Skeletal muscle cell (primary cell): ENCODE results near the gene LBHD2.

ENCODE experiments used
- DNase-seq: peaks from one replicate; pipeline ENCODE4 v3.0.0-alpha.2; 2010; ENCODE audit warnings: low read depth
- H3K4me3 ChIP-seq: 2 replicates; pipeline ENCODE4 v1.5.1; 2011; ENCODE audit warnings: low read depth, mild to moderate bottlenecking, control low read depth, low read length, moderate library complexity

Gene LBHD2

DNA sequence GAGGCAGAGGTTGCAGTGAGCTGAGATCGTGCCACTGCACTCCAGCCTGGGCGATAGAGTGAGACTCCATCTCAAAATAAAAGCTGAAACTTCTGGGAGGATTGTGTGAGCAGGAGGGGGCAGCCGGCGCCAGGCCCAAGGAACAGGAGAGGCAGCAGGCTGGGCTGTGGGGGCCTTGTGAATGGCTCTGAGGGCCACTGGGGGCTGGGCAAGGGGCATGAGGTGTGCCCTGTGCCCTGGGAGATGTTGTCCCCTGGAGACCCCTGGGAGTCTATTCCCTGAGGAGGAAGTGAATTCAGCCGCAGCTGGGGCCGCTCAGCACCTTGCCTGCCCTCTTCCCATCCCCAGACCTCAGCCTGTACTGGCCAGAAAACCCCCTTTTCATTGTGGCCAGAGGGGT, 4.9 kb downstream of the LBHD2 start:
- H3K4me3 ChIP-seq, result no peak overlapping the region
- DNase-seq, result no peak

- H3K4me3 ChIP-seq, result no peak overlapping the region
- DNase-seq, result no peak
Measured at GRCh38 chr14:103089386-103090335, 5.7 kb downstream of the LBHD2 start.

- no peak overlapping the region for H3K4me3 ChIP-seq
- no peak for DNase-seq
Measured at GRCh38 chr14:103090481-103091020, 6.5 kb downstream of the LBHD2 start.

GRCh38 chr14:103091041-103091882, 7.3 kb downstream of the LBHD2 start:
- H3K4me3 ChIP-seq, result peak overlapping the region; percentile 36
- no peak for DNase-seq

DNA sequence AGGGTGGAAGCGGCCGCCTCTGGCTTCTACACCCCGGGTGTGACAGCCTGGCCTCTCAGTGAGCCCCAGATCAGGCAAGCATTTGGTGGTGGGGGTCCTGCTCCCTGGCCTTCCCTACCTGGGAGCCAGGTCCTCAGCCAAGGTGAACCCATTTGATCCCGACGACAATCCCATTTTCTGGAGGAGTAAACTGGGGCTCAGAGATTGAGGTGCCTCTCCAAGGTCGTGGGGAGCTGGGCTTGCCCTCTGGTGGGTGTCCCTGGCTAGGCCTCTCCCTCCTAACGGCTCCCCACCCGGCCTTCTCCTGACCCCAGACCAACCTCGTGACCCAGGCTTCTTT, 7.8 kb downstream of the LBHD2 start:
- H3K4me3 ChIP-seq, result peak overlapping the region; percentile 36
- DNase-seq, result no peak

DNA sequence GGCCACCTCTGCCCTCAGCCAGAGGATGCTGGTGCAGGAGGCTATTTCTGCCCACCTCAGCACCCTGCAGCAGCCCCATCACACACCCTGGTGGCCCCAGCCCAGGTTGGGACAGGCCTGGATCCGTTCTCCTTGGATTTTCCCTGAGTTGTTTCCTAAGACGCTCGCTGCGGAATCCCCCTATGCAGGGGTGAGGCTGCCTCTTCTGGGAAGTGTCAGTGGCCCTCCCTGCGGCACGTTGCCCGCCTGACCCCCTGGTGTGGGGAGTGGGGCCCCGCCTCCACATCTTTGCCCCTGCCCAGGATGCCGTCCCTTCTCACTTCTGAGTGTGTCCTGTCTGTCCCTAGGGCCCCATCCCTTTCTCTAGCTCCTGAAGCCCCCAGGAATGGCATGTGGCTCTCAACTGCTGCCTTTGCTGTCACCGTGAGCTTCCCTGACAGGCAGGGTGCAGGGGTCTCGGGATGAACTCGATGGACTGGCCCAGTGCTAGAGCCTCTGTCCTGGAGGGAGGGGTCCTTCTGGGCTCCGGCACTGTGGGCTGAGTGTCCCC, 9.9 kb downstream of the LBHD2 start:
- H3K4me3 ChIP-seq, result no peak overlapping the region
- DNase-seq, result no peak

DNA sequence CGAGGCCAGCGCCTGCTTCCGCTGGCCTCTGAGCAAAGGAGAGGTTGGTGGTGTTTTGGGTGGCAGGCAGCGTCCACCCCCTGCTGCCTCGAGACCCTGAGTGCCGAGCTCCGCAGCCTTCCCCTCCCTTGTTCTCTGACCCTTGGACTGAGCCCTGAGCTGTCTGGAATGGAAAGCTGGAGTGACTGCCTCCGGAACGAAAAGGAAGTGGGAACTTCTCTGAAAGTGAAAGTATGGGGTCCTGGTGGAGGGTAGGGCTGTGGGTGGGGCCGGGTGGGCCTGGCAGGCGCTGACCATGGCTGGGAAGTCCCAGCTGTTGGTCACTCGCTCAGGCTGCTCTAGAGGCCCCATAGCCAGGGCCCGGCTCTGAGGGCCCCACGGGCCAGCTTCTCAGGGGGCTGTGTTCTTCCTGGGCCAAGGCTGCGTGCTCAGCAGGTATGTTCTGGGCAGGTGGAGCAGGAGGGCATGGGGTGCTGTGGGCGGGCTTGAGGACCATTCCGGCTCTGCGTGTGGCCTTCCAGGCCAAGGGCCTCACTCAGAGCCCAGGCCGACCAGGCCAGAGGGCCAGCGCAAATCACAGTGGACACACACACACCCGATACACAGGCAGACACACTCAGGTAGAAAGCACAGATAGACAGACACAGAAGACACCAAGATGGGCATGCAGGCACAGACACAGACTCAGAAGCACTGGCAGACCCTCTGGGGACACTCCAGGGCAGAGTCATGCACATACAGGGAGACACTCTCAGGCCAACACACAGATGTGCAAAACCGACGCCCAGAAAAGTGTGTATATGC, 10.6 kb downstream of the LBHD2 start, which contains the start of gene EXOC3L4:
Gene EXOC3L4 (plus strand): TSS at position 320 of the 804 bp plus-strand sequence. CDS start 5,495 bp downstream, outside the sequence.
- DNase-seq, result no peak
- H3K4me3 ChIP-seq, result no peak within 1 kb of the TSS

- no peak for DNase-seq
- no peak overlapping the region for H3K4me3 ChIP-seq
Measured at GRCh38 chr14:103095210-103095778, 11.3 kb downstream of the LBHD2 start.

GRCh38 chr14:103096387-103096786, 12.4 kb downstream of the LBHD2 start:
- no peak overlapping the region for H3K4me3 ChIP-seq
- no peak for DNase-seq

DNA sequence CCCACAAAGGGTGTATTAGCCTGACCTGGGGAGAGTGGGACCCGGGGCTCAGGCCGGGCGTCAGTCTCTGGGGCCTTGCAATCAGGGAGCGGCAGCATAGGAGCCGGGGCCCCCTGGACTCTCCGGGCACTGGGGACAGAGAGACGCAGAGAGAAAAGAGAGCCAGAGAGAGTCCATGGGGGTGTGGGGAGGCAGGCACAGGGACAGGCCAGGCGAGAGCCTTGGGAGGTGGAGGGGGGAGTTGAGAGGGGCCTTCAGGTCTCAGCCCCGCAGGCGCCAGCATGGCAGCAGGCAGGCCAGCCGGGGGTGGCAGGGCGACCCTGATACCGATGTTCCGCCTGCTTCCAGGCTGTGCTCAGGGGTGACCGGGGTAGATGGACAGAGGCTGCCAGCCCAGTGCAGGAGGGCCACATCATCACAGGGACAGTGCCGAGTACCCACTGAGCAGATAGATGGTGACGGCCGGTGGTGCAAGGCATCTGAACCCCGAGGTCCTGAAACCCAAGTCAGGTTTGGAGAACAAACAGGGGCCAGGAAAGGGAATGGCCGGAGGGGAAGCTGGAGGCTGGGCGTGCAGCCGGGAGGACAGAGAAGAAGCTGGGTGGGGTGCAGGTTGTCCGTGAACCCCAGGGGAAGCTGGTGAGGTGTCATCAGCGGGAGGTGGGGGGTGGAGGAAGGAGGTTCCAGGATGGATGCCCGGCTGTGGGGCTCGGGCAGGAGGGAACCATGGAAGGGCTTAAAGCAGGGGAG, 13.4 kb downstream of the LBHD2 start:
- no peak for DNase-seq
- H3K4me3 ChIP-seq, result no peak overlapping the region

GRCh38 chr14:103097994-103098957, 14.3 kb downstream of the LBHD2 start:
- no peak for DNase-seq
- H3K4me3 ChIP-seq, result no peak overlapping the region

GRCh38 chr14:103099081-103099732, 15.2 kb downstream of the LBHD2 start:
- no peak for DNase-seq
- H3K4me3 ChIP-seq, result no peak overlapping the region

- no peak for DNase-seq
- H3K4me3 ChIP-seq, result no peak overlapping the region
Measured at GRCh38 chr14:103099733-103100280, 15.8 kb downstream of the LBHD2 start.

- no peak overlapping the region for H3K4me3 ChIP-seq
- DNase-seq, result no peak
Measured at GRCh38 chr14:103100281-103101121, 16.5 kb downstream of the LBHD2 start.

GRCh38 chr14:103101257-103101962, 17.4 kb downstream of the LBHD2 start:
- no peak for DNase-seq
- no peak overlapping the region for H3K4me3 ChIP-seq
